GM19455 (cell line): Measurements from ENCODE around the gene SLC13A3.

Experiments
- ATAC-seq: cut with Tn5 transposase; IDR thresholded peaks from one replicate; pipeline ENCODE4 v1.9.1; 2021; ENCODE audit not compliant: unreplicated experiment

SLC13A3 gene

GRCh38 chr20:46562009-46562372 lies 89.3 kb downstream of the SLC13A3 start:
- ATAC-seq, result no peak

GRCh38 chr20:46559685-46560440 lies 91.4 kb downstream of the SLC13A3 start:
- ATAC-seq, result no peak

- ATAC-seq, result no peak
Observed at GRCh38 chr20:46559001-46559400, 92.3 kb downstream of the SLC13A3 start.

- no peak for ATAC-seq
Observed at GRCh38 chr20:46558511-46558959, 92.7 kb downstream of the SLC13A3 start.

DNA sequence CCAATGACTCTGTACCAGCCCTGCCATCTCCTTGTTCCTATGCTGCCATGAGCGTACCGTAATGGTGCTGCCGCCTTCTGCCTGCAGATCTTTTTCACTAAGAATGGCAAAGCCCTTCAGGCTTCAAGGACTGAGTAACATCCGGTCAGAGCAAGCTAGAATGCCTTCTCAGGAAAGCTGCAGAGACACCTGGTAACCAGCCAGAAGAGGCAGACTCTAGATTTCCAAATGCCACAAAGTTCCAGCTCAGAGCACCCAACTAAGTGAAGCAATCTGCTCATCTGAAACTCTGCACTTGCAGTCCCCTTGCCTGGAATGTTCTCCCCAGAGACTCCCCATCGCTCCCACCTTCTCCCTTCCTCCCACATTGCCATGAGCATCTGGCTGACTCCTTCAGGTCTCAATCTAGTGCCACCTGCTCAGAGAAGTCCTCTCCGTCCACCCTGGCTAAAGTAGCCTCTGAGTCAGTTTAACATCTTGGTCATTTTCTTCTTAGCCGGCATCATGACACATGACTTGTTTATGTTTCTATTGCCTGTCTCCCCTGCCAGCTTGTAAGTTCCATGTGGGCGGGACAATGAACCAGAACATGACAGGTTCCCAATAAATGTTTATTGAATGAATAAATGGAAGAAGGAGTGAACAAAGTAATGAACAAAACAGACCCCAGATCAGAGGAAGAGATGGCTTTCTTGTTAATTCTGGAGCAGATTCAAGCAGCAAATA lies 93.9 kb downstream of the SLC13A3 start:
- no peak for ATAC-seq

DNA sequence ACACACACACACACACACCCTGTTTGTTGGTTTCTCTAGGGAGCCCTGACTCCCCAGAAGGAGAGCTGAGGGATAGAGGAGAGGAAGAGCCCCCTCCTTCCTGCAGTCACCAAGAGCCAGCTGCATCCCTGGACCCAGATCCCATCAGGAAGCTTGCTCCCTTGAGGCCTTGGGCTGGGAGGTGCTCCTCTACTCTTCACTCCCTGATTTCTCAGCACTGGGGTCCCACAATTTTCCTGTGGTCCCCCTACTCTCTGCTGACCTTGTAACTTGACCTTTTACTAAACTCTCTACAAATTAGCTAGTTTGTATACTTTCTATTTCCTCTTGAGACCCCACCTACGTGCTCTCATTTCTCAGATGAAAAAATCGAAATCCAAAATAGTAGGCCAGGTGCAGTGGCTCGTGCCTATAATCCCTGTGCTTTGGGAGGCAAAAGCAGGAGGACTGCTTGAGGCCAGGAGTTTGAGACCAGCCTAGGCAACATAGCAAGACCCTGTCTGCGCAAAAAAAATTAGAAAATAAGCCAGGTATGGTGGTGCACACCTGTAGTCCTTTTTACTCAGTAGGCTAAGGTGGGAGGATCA lies 95.8 kb downstream of the SLC13A3 start:
- ATAC-seq, result no peak

GRCh38 chr20:46554828-46555227 lies 96.4 kb downstream of the SLC13A3 start:
- no peak for ATAC-seq

DNA sequence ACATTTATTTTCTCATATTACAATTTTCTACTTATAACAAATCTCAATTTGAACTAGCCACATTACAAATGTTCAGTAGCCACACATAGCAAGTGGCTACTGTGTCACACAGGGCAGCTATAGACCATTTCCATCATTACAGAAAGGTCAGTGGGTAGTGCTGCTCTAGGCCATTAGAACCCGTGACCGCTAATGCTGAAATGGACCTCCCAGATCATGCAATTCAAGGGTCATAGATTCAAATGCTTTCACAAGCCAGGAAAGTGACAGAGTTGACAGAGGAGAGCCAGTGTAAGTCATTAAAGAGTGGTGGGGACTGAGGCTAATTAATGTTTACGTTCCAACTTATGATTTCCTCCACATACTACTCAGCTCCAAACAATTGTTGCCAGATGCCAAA lies 97.3 kb downstream of the SLC13A3 start:
- ATAC-seq, result no peak

- ATAC-seq, result peak; percentile 55
Observed at GRCh38 chr20:46552460-46553420, 98.5 kb downstream of the SLC13A3 start.

DNA sequence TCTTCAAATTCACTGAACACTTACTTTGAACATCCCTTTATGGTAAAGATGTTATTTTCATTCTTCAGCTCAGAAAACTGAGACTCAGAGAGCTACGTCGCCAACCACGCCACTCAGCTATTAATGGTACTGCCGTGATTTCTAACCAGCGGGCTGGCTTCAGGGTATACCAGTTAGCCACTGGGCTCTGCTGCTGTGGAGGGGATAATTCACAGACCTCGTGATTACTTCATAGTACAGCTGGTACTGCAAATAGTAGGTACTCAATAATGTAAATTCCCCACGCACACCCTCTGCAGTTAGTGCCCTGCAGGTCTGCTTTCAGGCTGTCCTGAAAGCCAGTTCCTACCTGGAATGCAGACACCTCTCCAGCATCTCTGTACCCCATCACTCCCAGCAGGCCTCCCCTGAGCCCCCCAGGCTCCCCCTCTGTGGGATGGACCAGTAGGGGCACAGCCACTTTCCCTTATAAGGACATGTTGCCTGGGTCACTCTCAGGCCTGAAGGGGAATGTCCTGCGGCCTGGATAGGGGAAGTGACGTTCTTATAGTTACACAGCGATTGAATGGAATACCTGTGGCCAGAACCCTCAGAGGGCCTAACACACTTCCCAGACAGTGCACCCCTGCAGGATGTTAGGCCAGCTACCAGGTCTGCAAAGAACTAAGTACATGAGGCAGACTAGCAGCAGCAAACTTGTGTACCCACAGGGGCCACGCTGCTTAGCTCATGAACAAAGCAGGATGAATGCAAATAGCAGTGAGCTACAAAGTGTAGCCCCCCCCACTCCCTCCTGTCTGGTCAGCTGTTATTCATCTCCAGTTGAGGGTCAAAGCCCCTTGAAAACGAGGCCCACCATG lies 99.5 kb downstream of the SLC13A3 start:
- no peak for ATAC-seq

DNA sequence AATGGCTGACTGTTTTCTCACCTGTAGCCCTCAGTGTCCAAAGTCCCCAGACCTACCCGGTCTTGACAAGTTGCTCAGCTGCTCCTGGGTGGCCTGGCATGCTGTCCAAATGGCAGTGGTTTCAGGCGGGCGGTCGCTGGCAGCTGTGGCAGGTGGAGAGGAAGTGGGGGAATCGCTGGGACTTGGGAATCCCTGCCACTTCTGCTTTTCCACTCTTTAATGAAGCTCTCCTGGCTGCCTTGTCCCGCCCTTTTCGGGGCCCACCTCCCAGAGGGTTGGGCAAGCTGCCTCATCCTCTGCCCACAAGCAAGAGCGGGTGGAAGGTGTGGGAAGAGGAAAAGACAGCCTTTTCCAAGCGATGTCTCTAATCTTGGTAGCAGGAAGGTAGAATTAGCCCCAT lies 100.8 kb downstream of the SLC13A3 start, which contains the start of gene OCSTAMP:
OCSTAMP (minus strand) TSS at position 194 of the 400 bp plus-strand sequence; CDS start at position 100, 94 bp downstream.
- ATAC-seq, result no peak

DNA sequence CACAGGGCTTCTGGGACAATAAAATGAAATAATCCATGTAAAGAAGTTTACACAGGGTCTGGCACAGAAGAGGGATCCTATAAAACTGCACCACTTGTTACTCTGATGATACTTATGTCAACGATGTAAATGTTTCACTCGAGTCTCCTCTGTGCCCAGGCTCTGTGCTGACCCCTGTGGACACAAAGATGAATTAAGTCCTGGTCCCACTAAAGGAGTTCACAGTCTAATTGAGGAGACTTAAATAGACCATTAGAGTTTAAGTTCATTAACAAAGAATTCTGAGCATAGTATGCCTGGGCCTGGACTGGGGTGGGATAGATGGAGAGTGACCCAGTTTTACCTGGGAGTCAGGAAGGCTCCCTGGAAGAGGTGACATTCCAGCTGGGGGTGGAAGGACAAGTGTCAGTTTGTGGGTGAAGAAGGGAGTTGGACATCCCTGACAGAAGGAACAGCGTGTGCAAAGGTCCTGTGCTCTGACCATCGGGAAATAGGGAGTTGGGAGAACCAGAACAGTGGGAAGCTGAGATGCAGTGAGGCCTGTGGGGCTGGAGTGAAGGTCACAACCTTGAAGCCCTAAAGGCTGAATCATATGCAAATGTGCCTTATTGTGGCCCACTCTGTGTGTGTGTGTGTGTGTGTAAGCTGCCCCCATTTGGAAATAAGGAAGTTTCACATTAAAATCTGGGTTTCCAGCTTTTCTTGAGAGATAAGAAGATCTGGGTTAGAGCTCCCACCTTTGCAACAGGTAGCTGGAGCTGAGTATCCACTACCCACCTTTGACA lies 101.9 kb downstream of the SLC13A3 start:
- no peak for ATAC-seq

GRCh38 chr20:46548688-46549087 lies 102.6 kb downstream of the SLC13A3 start:
- no peak for ATAC-seq

GRCh38 chr20:46547995-46548394 lies 103.3 kb downstream of the SLC13A3 start:
- no peak for ATAC-seq

DNA sequence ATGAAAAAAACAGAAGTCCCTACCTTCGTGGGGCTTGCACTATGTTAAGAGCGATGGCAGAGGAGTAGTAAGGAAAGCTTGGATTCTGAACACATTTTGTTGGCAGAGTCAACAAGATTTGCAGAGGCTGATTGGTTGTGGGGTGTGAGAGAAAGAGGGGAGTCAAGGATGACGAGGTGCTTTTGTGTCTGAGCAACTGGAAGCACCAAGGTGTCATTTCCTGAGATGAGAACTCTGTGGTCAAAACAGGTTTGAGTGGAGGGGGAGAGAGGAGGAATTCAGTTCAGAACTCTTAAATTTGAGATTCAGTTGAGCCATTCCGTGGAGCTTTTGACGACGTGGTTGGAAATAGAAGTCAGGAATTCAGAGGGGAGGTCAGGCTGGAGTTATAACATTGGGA lies 104.3 kb downstream of the SLC13A3 start:
- ATAC-seq, result no peak

DNA sequence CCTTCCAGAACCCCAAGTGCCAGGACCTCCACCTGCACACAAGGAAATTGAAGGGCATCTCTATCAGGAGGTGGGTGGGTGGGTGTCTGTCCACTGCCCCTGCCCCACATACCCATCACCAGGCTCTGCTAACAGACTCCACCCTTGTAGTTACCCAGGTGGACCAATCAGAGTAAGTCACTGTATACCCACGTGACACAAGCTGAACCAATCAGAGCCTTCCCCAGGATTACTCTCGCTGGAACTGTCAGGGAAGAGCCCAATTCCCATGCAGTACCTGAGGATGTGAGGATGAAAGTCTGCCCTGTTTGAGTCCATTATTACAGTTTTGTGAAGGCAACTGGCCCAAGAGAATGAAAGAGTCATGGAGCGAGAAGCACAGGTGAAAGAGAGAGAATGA lies 105.0 kb downstream of the SLC13A3 start:
- no peak for ATAC-seq

- no peak for ATAC-seq
Observed at GRCh38 chr20:46545827-46546138, 105.5 kb downstream of the SLC13A3 start.

GRCh38 chr20:46545077-46545826 lies 106.0 kb downstream of the SLC13A3 start:
- ATAC-seq, result no peak

- no peak for ATAC-seq
Observed at GRCh38 chr20:46544576-46544975, 106.7 kb downstream of the SLC13A3 start.
